Duodenal mucosa (tissue), 2 donors: Measurements from ENCODE around the gene LRRC71.

Source experiments
- H3K27ac ChIP-seq: one replicate; pipeline ENCODE4 v1.7.0; 2013; ENCODE audit warnings: low read depth, low read length
- H3K27me3 ChIP-seq, 2 donors: one replicate each; pipeline ENCODE4 v1.7.0; 2013; ENCODE audit warnings: low read length in 2 of 2, control low read depth in 1 of 2; ENCODE audit not compliant: insufficient read depth in 2 of 2, control insufficient read depth in 1 of 2
- H3K36me3 ChIP-seq, 2 donors: one replicate each; pipeline ENCODE4 v1.7.0; 2013; ENCODE audit warnings: low read length in 2 of 2, control low read depth in 1 of 2; ENCODE audit not compliant: insufficient read depth in 2 of 2, control insufficient read depth in 1 of 2
- H3K4me1 ChIP-seq, 2 donors: one replicate each; pipeline ENCODE4 v1.7.0; 2013; ENCODE audit warnings: low read length in 2 of 2, control low read depth in 1 of 2; ENCODE audit not compliant: insufficient read depth in 2 of 2, control insufficient read depth in 1 of 2
- H3K4me3 ChIP-seq, 2 donors: one replicate each; pipeline ENCODE4 v1.7.0; 2013; ENCODE audit warnings: low read length in 2 of 2, low read depth in 1 of 2
- H3K9ac ChIP-seq, 2 donors: one replicate each; pipeline ENCODE4 v1.7.0; 2013; ENCODE audit warnings: low read length in 2 of 2, low read depth in 1 of 2
- H3K9me3 ChIP-seq, 2 donors: one replicate each; pipeline ENCODE4 v1.7.0; 2013; ENCODE audit warnings: low read length in 2 of 2, control low read depth in 1 of 2; ENCODE audit not compliant: control insufficient read depth in 1 of 2

The LRRC71 gene

DNA sequence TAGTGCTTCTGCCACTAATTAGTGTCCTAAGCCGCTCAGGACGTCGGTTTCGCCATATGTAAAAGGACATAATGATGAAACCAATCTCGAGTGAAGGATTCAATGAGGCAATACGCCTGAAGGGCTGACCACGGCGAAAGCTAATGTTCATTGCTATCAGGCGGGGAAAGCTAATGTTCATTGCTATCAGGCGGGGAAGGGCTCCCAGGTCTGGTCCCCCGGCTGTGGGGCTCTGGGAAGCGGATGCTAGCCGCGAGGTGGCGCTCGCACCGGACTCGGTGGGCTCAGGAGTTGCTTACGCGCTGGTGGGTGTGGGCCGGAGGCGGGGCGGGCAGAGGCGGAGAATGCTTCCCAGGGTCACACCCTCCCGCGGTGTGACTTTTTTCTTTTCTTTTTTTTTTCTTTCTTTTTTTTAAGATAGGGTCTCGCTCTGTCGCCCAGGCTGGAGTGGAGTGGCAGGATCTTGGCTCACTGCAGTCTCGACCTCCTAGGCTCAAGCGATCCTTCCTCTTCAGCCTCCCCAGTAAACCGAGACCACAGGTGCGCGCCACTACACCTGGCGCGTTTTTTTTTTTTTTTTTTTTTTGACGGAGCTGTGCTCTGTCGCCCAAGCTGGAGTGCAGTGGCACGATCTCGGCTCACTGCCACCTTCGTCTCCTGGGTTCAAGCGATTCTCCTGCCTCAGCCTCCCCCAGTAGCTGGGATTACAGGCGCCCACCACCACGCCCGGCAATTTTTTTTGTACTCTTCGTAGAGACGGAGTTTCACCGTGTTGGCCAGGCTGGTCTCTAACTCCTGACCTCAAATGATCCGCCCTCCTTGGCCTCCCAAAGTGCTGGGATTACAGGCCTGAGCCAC is 28.0 kb upstream of the LRRC71 start:
- H3K36me3 ChIP-seq = no peaks in the 10 kb centered on the region
- H3K27me3 ChIP-seq = peaks cover 22 to 24% of the 10 kb centered on the region in 2 donors
- H3K4me1 ChIP-seq = peaks cover 0 to 14% of the 10 kb centered on the region in 2 donors
- H3K27ac ChIP-seq = no peak overlapping the region
- H3K4me3 ChIP-seq = peak overlapping the region; percentile 23 to 28
- H3K9ac ChIP-seq = no peak overlapping the region
- H3K9me3 ChIP-seq = no peaks in the 10 kb centered on the region

DNA sequence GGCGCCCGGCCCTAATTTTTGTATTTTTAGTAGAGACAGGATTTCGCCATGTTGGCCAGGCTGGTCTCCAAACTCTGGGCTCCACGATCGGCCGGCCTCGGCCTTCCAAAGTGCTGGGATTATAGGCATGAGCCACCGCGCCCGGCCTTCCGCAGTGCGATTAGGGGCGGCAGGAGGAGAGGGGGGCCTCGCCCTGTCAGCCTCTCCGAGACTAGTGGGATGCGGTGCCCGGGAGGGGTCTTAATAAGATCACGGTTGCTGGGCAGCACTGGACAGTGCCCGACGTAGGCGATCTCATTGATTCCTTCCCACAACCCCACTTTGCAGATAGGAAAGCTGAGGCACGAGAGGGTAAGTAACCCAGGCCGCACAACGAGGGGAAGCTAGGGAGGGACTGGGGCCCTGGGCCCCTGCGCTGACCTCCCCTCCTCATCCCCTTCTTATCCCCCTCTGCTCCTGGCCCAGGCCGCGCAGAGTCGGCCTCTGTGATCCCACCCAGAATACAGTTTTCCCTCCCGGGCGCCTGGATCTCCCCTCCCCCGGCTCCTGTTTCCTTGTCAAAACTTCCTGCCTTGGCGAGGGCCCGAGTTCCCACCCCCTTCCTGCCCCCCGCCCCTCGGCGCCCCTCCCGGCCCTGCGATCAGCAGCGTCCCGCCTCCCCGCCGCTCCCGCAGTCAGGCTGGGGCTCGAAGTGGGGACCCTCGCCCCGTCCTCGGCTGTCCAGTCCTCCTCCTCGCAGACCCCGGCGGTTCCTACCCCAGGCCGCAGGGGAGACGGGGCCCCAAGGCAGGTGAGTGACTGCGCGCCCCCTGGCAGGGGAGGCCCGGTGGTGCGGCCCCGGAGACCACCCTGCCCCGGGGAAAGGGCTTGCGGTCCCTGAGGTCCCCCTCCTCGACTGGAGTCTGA is 27.1 kb upstream of the LRRC71 start, which contains the start of gene PEAR1:
TSS of gene PEAR1 (plus strand) at position 671 of the 906 bp plus-strand sequence. CDS start 10,209 bp downstream, outside the sequence.
- Histone ChIP-seq H3K4me1 (peaks cover 0 to 14% of the 10 kb centered on the region in 2 donors), H3K9me3 (no peaks in the 10 kb centered on the region), H3K9ac (peak within 1 kb of the TSS in 1 of 2 donors; percentile 18), H3K36me3 (no peaks in the 10 kb centered on the region), H3K4me3 (peak within 1 kb of the TSS; percentile 46 to 50), H3K27me3 (peaks cover 25% of the 10 kb centered on the region in 2 donors), H3K27ac (peak within 1 kb of the TSS; percentile 69)

DNA sequence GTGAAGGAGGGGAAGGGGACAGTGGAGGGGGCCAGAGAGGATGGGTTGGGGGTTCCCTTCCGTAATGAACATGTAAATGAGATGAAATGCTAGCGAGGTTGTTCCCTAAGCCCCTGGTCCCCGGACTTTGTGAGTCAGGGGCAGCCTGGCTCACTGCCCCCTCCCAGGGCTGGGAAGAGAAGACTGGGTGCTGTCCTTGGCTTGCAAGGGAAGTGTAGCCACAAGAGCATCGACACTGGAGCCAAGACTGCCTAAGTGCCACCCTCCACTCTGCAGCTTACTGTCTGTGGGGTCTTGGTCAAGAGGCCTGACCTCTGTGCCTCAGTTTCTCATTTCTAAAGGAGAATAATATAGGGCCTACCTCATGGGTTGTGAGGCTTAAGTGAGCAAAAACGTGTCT is 26.4 kb upstream of the LRRC71 start:
- Histone ChIP-seq H3K27ac (peak overlapping the region; percentile 69), H3K36me3 (no peaks in the 10 kb centered on the region), H3K4me1 (peaks cover 0 to 14% of the 10 kb centered on the region in 2 donors), H3K4me3 (peak overlapping the region; percentile 46 to 50), H3K9ac (no peak overlapping the region), H3K9me3 (no peaks in the 10 kb centered on the region), H3K27me3 (peaks cover 28 to 29% of the 10 kb centered on the region in 2 donors)

DNA sequence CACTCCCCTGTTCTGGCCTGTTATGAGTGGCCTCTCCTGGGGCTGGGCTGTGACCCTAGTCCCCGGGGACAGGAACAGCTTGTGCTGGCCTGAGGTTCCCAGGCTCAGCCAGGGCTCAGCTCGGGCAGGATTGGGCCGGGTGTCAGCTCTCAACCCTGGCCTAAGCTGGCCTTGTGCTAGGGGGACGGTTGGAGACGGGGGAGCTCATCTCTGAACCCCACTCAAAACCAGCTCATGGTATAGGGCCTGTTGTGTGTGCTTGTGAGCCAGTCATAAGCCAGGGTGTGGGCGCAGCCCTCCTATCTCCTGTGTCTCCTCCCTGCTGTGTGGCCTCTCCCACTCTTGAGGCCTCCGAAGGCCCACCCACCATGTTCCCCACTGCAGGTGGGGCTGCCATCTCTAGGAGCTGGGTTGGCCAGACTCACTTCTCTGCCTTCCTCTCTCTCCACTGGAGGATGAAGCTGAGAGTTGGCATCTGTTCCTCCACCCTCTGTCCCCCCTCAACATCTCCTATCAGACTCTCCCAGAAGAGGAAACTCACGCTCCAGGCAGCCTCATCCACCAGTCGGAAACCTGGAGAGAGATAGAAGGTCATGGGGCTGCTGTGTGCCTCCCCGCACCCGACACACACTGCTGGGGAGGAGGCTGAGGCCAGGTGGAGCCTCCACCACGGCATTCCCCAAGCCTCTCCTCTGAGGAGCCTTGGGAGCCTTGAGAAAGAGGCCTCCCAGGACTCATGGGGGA is 25.5 kb upstream of the LRRC71 start:
- no peak overlapping the region for H3K9ac ChIP-seq
- no peaks in the 10 kb centered on the region for H3K9me3 ChIP-seq
- peaks cover 0 to 14% of the 10 kb centered on the region in 2 donors for H3K4me1 ChIP-seq
- no peak overlapping the region for H3K4me3 ChIP-seq
- no peaks in the 10 kb centered on the region for H3K36me3 ChIP-seq
- peak overlapping the region; percentile 50 for H3K27ac ChIP-seq
- H3K27me3 ChIP-seq = peaks cover 28 to 29% of the 10 kb centered on the region in 2 donors

DNA sequence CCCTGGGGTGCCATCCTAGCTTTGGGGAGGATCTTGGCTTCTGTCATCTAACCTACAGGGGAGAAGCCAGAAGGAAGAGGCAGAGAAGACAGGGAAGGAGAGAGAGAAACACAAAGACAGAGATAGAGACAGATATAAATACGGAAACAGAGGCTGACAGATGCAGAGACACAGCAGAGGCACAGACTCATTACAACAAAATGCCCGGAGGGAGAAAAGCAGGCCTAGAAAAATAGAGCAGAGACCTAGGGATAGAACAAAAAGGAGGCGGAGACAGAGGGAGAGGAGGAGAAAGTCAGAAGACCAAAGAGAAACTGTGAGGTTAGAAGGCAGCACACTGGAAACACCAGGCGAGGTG is 25.0 kb upstream of the LRRC71 start:
- Histone ChIP-seq H3K36me3 (no peaks in the 10 kb centered on the region), H3K27ac (peak overlapping the region; percentile 50), H3K9ac (no peak overlapping the region), H3K4me1 (peaks cover 0 to 14% of the 10 kb centered on the region in 2 donors), H3K27me3 (peaks cover 29% of the 10 kb centered on the region in 2 donors), H3K4me3 (no peak overlapping the region), H3K9me3 (no peaks in the 10 kb centered on the region)

DNA sequence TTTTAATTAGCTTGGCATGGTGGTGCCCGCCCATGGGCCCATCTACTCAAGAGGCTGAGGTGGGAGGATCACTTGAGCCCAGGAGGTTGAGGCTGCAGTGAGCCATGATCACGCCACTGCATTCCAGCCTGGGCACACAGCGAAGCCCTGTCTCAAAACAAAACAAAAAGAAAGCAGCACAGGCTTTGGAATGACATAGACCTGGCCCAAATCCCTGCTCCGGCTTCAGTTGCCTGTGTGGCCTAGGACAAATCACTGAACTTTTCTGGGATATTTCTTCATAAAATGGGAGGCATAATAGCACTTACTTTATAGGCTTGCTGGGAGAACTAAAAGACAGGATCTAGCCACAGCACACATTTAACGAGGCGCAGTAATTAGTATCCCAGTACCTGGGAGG is 24.5 kb upstream of the LRRC71 start:
- H3K4me3 ChIP-seq = no peak overlapping the region
- H3K9ac ChIP-seq = no peak overlapping the region
- H3K4me1 ChIP-seq = peaks cover 0 to 14% of the 10 kb centered on the region in 2 donors
- H3K9me3 ChIP-seq = no peaks in the 10 kb centered on the region
- H3K36me3 ChIP-seq = no peaks in the 10 kb centered on the region
- H3K27ac ChIP-seq = no peak overlapping the region
- H3K27me3 ChIP-seq = peaks cover 29 to 33% of the 10 kb centered on the region in 2 donors

DNA sequence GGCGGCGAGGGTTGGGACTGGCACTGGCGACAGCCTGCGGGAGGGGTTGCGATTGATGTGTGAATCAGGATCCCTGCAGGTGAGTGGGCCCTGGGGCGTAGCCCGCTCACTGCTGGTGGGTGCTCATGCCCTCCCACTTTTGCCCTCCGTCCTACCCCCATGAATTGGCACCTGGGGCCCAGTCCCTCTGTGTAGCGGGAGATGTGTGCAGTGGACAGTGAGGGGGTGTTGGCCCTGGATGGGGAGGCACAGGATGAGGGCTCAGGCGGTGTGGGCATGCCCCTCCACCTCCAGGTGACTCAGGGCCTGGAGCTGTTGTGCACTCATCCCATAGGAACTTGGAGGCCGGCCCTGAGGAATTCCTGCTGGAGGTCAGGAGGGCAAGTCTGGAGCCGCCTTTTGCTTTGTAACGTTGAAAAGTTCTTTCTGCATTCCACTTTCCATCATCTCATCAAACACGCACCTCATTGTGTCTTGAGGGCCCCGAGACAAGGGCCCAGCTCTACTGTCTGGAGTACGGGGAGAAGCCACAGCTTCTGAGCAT is 23.9 kb upstream of the LRRC71 start:
- Histone ChIP-seq H3K27ac (no peak overlapping the region), H3K27me3 (peaks cover 28 to 33% of the 10 kb centered on the region in 2 donors), H3K9ac (no peak overlapping the region), H3K4me1 (peaks cover 0 to 14% of the 10 kb centered on the region in 2 donors), H3K9me3 (no peaks in the 10 kb centered on the region), H3K36me3 (no peaks in the 10 kb centered on the region), H3K4me3 (no peak overlapping the region)

DNA sequence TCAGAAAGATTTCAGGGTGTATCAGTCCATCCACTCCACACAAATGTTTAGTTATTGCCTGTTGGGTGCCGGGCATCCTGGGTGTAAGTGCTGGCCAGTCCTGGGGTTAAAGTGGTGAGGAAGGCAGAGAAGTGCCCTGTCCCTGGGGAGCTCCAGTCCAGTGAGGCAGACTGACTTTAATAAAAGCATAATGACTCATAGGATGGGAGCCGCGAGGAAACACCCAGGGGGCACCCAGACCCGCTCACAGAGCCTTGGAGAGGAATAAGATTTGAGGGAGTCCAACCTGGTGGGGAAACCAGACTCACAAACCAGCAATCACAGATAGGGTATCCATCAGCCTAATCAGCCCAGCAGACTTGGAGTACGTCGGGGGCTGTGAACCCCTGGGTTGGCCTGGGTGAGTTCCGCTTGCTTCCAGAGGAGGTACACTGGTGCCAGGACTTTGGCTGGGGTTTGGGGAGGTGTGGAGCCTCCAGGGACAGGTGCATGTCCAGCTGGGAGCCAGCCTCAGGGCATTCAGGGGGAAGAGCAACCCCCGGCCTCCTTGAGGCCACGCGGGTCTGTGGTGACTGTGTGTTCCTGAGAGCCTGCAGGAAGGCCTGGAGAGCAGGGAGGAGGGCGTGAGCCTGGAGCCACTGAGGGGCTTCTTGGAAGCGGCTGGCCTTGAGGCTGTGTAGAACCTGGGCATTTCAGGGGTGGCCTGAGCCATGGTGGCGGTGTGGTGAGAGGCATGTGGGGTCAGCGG is 23.2 kb upstream of the LRRC71 start:
- Histone ChIP-seq H3K27me3 (peaks cover 21 to 30% of the 10 kb centered on the region in 2 donors), H3K9ac (no peak overlapping the region), H3K4me3 (no peak overlapping the region), H3K36me3 (no peaks in the 10 kb centered on the region), H3K4me1 (peaks cover 0 to 10% of the 10 kb centered on the region in 2 donors), H3K27ac (no peak overlapping the region), H3K9me3 (no peaks in the 10 kb centered on the region)

DNA sequence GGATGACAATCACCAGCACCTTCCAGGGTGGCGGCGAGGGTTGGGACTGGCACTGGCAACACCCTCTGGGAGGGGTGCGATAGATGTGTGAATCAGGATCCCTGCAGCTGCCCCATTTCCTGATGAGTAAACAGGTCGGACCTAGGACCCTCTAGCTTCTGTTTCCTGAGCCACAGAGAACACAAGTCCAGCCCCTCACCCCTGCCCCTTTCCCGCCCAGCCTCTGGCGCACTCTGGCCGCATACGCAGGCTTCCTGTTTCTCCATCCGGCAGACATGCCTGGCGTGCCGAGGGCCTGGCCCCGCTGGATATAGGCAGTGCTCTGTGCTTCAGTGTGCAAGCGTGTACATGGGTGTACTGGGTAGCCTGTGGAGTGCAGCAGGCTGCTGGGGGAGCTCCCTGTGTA is 22.3 kb upstream of the LRRC71 start:
- H3K36me3 ChIP-seq = no peaks in the 10 kb centered on the region
- no peaks in the 10 kb centered on the region for H3K9me3 ChIP-seq
- no peak overlapping the region for H3K9ac ChIP-seq
- H3K27me3 ChIP-seq = peaks cover 18 to 28% of the 10 kb centered on the region in 2 donors
- no peak overlapping the region for H3K27ac ChIP-seq
- H3K4me1 ChIP-seq = peaks cover 0 to 1% of the 10 kb centered on the region in 2 donors
- no peak overlapping the region for H3K4me3 ChIP-seq
